Fibroblast of the aortic adventitia (primary cell): ENCODE results near the gene DEAF1. TPM values are rescaled to one million over a fixed set of nuclear protein-coding genes. Genes with fewer than 3 reads are reported as not detected.

Source experiments
- DNase-seq: peaks from one replicate; pipeline ENCODE4 v3.0.0-alpha.2; 2010; ENCODE audit warnings: low read depth
- H3K4me3 ChIP-seq: 2 replicates; pipeline ENCODE4 v1.5.1; 2011; ENCODE audit warnings: low read depth, mild to moderate bottlenecking, control low read depth, low read length, moderate library complexity
- total RNA-seq: library from RNA; depleted of rRNA; stranded (reverse); fragments of >200 nt; gene quantifications from 2 replicates; pipeline ENCODE4 v1.2.3, GENCODE V29; 2012; ENCODE audit warnings: low replicate concordance
- TF ChIP-seq, protein P1 (sequence below): IDR thresholded peaks from 2 replicates; pipeline ENCODE4 v1.5.1; 2011; ENCODE audit warnings: mild to moderate bottlenecking, low read length, control low read depth, inconsistent platforms; ENCODE audit not compliant: insufficient read depth

DEAF1 gene
- total RNA-seq, 1 donor, result 40.0 TPM

GRCh38 chr11:635945-636510 lies 59.0 kb downstream of the DEAF1 start:
- H3K4me3 ChIP-seq, result no peak overlapping the region
- DNase-seq, result no peak
- TF ChIP-seq, protein P1, sequence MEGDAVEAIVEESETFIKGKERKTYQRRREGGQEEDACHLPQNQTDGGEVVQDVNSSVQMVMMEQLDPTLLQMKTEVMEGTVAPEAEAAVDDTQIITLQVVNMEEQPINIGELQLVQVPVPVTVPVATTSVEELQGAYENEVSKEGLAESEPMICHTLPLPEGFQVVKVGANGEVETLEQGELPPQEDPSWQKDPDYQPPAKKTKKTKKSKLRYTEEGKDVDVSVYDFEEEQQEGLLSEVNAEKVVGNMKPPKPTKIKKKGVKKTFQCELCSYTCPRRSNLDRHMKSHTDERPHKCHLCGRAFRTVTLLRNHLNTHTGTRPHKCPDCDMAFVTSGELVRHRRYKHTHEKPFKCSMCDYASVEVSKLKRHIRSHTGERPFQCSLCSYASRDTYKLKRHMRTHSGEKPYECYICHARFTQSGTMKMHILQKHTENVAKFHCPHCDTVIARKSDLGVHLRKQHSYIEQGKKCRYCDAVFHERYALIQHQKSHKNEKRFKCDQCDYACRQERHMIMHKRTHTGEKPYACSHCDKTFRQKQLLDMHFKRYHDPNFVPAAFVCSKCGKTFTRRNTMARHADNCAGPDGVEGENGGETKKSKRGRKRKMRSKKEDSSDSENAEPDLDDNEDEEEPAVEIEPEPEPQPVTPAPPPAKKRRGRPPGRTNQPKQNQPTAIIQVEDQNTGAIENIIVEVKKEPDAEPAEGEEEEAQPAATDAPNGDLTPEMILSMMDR, result no peak

GRCh38 chr11:630871-631270 lies 64.2 kb downstream of the DEAF1 start:
- no peak overlapping the region for H3K4me3 ChIP-seq
- TF ChIP-seq, protein P1, result no peak
- DNase-seq, result no peak

- H3K4me3 ChIP-seq, result no peak overlapping the region
- DNase-seq, result no peak
- TF ChIP-seq, protein P1, result no peak
Measured at GRCh38 chr11:629237-629583, 65.8 kb downstream of the DEAF1 start.

- H3K4me3 ChIP-seq, result no peak overlapping the region
- TF ChIP-seq, protein P1, result no peak
- no peak for DNase-seq
Measured at GRCh38 chr11:628056-628455, 67.0 kb downstream of the DEAF1 start.

DNA sequence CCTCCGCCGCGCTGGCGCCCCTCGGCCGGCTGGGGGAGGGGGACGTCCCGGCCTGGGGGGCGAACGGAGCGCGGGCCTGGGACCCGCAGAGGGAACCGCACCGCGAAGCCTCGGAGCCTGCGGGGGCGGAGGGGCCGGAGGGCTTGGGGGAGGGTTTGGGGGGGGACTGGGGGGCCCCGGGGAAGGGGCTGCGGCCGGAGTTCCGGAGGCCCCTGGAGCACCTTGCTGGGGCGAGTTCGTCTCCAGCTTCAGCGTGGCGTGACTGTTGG lies 67.8 kb downstream of the DEAF1 start:
- DNase-seq, result no peak
- TF ChIP-seq, protein P1, result no peak
- no peak overlapping the region for H3K4me3 ChIP-seq

- no peak within 1 kb of the TSS for H3K4me3 ChIP-seq
- no peak for DNase-seq
- TF ChIP-seq, protein P1, result no peak
Measured at GRCh38 chr11:626475-627307, 68.3 kb downstream of the DEAF1 start, which contains the start of gene SCT. TSS of gene SCT (minus strand) at chr11:627181. CDS start at chr11:627143, 38 bp downstream.
